ENCODE results near the gene RFT1. TPM values are rescaled to one million over a fixed set of nuclear protein-coding genes. Genes with fewer than 3 reads are reported as not detected.
A peak's percentile ranks its signal among the peaks of the same experiment; 100 is the strongest.

RFT1 gene, protein sequence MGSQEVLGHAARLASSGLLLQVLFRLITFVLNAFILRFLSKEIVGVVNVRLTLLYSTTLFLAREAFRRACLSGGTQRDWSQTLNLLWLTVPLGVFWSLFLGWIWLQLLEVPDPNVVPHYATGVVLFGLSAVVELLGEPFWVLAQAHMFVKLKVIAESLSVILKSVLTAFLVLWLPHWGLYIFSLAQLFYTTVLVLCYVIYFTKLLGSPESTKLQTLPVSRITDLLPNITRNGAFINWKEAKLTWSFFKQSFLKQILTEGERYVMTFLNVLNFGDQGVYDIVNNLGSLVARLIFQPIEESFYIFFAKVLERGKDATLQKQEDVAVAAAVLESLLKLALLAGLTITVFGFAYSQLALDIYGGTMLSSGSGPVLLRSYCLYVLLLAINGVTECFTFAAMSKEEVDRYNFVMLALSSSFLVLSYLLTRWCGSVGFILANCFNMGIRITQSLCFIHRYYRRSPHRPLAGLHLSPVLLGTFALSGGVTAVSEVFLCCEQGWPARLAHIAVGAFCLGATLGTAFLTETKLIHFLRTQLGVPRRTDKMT
- total RNA-seq (2022) (33.1 and 35.7 TPM in 2 replicates), Bru-seq, nascent RNA (percentile 69 among the genes with signal in this experiment), BruChase-seq, experiment 1, labeled RNA remaining after a 2-hour chase (percentile 63 among the genes with signal in this experiment), BruChase-seq, experiment 2, labeled RNA remaining after a 6-hour chase (percentile 70 among the genes with signal in this experiment)
- long read RNA-seq, full-length matches to known transcripts: 154 of 183 reads
- long read RNA-seq, partial matches to known transcripts: 4 of 183 reads
- long read RNA-seq, other reads (novel, unspliced or antisense): 25 of 183 reads

- no peaks in the 10 kb centered on the region for H3K27me3 ChIP-seq (replicated peaks; ENCODE audit: control insufficient read depth, insufficient read depth, low read length)
- Mint-ChIP-seq H3K27ac (ENCODE audit: unreplicated experiment) (peak within 1 kb of the TSS; percentile 77), H3K4me3 (ENCODE audit: unreplicated experiment) (peak within 1 kb of the TSS; percentile 84), H3K36me3 (ENCODE audit: insufficient read depth, unreplicated experiment) (peaks cover 7% of the 10 kb centered on the region), H3K27me3 (ENCODE audit: insufficient read depth, unreplicated experiment) (no peaks in the 10 kb centered on the region), H3K9me3 (ENCODE audit: unreplicated experiment) (no peaks in the 10 kb centered on the region), H3K4me1 (ENCODE audit: low read depth, unreplicated experiment) (peaks cover 18% of the 10 kb centered on the region)
- BruUV-seq (replicated peaks): TSS peak; percentile 96
- no peaks in the 10 kb centered on the region for H3K9me3 ChIP-seq
- H3K36me3 ChIP-seq (ENCODE audit: control insufficient read depth, insufficient read depth, low read length): no peaks in the 10 kb centered on the region
- ChIA-PET POLR2A (interaction anchor here (1.0 kb wide), 1 partner anchor 29 kb away, joined by 3 read pairs; no protein-coding TSS in a partner anchor), CTCF (interaction anchor here (0.6 kb wide), 1 partner anchor 22 kb away, joined by 4 read pairs; no protein-coding TSS in a partner anchor)
- intact Hi-C loops (cut with micrococcal nuclease; ENCODE audit: unreplicated experiment): loop anchor here (1.0 kb wide), 1 partner anchor 29 kb away; no protein-coding TSS in a partner anchor
- no peak for TF ChIP-seq CTCF (IDR thresholded peaks at IDR 0.05; ENCODE audit: insufficient read depth in 1 of 2, low read depth in 1 of 2, low read length in 1 of 2, severe bottlenecking in 1 of 2, unreplicated experiment in 1 of 2)
- peaks cover 14% of the 10 kb centered on the region for H3K4me1 ChIP-seq
- peak within 1 kb of the TSS; percentile 75 for H3K4me3 ChIP-seq (ENCODE audit: low read depth, low read length)
- DNase-seq: peak; percentile 96 to 97
These were observed at the start of gene RFT1 for GRCh38 chr3:53130179-53131061. RFT1 (minus strand) TSS chr3:53130435; CDS start chr3:53130400, 35 bp downstream.

DNA sequence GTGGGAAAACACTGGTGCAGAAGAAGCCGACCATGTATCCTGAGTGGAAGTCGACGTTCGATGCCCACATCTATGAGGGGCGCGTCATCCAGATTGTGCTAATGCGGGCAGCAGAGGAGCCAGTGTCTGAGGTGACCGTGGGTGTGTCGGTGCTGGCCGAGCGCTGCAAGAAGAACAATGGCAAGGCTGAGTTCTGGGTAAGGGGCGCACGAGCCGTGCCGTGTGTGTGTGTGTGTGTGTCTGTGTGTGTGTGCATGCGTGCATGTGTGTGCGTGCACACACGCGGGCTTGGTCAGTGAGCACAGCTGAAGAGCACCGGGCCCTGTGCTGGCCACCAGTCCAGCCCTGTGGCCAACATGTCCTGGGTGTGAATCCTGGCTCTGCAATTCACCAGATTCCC, 49.3 kb upstream of the RFT1 start:
- no peaks in the 10 kb centered on the region for H3K36me3 ChIP-seq (ENCODE audit: control insufficient read depth, insufficient read depth, low read length)
- no peaks in the 10 kb centered on the region for H3K9me3 ChIP-seq
- no peak for TF ChIP-seq CTCF (IDR thresholded peaks at IDR 0.05; ENCODE audit: insufficient read depth in 1 of 2, low read depth in 1 of 2, low read length in 1 of 2, severe bottlenecking in 1 of 2, unreplicated experiment in 1 of 2)
- ChIA-PET POLR2A (no interaction called here), CTCF (no interaction called here)
- no peaks in the 10 kb centered on the region for H3K4me1 ChIP-seq
- H3K36me3 Mint-ChIP-seq (ENCODE audit: insufficient read depth, unreplicated experiment): peaks cover 3% of the 10 kb centered on the region
- H3K27me3 ChIP-seq (replicated peaks; ENCODE audit: control insufficient read depth, insufficient read depth, low read length): no peaks in the 10 kb centered on the region
- no peak overlapping the region for H3K27ac Mint-ChIP-seq (ENCODE audit: unreplicated experiment)
- H3K27me3 Mint-ChIP-seq (ENCODE audit: insufficient read depth, unreplicated experiment): no peaks in the 10 kb centered on the region
- no peak overlapping the region for H3K4me3 ChIP-seq (ENCODE audit: low read depth, low read length)
- no TSS peak for BruUV-seq (replicated peaks)
- intact Hi-C loops (cut with micrococcal nuclease; ENCODE audit: unreplicated experiment): no loop called here
- no peak overlapping the region for H3K4me3 Mint-ChIP-seq (ENCODE audit: unreplicated experiment)
- no peaks in the 10 kb centered on the region for H3K4me1 Mint-ChIP-seq (ENCODE audit: low read depth, unreplicated experiment)
- H3K9me3 Mint-ChIP-seq (ENCODE audit: unreplicated experiment): no peaks in the 10 kb centered on the region
- no peak for DNase-seq

All from Caco-2 (cell line).